OCI-LY3 (cell line): ENCODE data around the gene RACGAP1.

Source experiments
- EZH2phosphoT487 ChIP-seq: fragments of 200-600 bp; shearing (Covaris generic); IDR thresholded peaks from 2 replicates; pipeline ENCODE4 v1.6.1; 2018; ENCODE audit warnings: antibody characterized with exemption, mixed run types, low read depth
- TF ChIP-seq, protein P1 (sequence below): fragments of 200-600, 300-600 bp; sonication (generic); IDR thresholded peaks from 2 replicates; pipeline ENCODE4 v1.5.1; 2014; ENCODE audit warnings: antibody characterized with exemption, low read length, low read depth

DNA sequence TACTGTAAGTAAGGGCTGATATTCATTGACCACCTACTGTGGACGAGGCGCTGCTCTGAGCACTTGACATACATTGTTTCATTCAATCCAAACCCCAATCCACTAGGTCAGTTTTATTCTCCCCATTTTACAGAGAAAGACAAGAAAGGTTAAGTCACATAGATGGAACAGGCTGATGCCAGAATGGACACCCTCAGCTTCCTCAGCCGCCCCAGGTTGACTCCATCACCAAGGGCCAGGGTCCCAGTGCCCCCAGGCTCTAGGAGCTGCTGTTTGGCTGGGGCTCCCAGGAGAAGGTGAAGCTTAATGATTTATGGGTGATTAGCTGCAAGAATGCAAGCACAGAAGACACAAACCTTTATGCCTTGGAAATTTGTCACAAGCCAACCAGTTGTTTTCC lies 75.4 kb downstream of the RACGAP1 start:
- TF ChIP-seq, protein P1, sequence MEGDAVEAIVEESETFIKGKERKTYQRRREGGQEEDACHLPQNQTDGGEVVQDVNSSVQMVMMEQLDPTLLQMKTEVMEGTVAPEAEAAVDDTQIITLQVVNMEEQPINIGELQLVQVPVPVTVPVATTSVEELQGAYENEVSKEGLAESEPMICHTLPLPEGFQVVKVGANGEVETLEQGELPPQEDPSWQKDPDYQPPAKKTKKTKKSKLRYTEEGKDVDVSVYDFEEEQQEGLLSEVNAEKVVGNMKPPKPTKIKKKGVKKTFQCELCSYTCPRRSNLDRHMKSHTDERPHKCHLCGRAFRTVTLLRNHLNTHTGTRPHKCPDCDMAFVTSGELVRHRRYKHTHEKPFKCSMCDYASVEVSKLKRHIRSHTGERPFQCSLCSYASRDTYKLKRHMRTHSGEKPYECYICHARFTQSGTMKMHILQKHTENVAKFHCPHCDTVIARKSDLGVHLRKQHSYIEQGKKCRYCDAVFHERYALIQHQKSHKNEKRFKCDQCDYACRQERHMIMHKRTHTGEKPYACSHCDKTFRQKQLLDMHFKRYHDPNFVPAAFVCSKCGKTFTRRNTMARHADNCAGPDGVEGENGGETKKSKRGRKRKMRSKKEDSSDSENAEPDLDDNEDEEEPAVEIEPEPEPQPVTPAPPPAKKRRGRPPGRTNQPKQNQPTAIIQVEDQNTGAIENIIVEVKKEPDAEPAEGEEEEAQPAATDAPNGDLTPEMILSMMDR, result no peak
- TF ChIP-seq EZH2phosphoT487, result no peak
